Right lung (tissue), 5 donors: Measurements from ENCODE around the gene FAM83C. TPM values are rescaled to one million over a fixed set of nuclear protein-coding genes. Genes with fewer than 3 reads are reported as not detected.
A peak's percentile ranks its signal among the peaks of the same experiment; 100 is the strongest.

Experiments
- DNase-seq, 2 donors: peaks; one replicate each; pipeline ENCODE4 v3.0.0-alpha.2; 2013
- polyA plus RNA-seq, 5 donors: library from polyadenylated mRNA; unstranded; fragments of 120-200 nt; gene quantifications; one replicate each; pipeline versions ENCODE4 v1.2.1 to v1.2.3, GENCODE V29; 2013; ENCODE audit warnings: inconsistent platforms in 1 of 5, low replicate concordance in 1 of 5; ENCODE audit not compliant: insufficient read length in 5 of 5, insufficient read depth in 1 of 5

The FAM83C gene
- polyA plus RNA-seq, 5 donors: 0.05 TPM; not detected in 4

DNA sequence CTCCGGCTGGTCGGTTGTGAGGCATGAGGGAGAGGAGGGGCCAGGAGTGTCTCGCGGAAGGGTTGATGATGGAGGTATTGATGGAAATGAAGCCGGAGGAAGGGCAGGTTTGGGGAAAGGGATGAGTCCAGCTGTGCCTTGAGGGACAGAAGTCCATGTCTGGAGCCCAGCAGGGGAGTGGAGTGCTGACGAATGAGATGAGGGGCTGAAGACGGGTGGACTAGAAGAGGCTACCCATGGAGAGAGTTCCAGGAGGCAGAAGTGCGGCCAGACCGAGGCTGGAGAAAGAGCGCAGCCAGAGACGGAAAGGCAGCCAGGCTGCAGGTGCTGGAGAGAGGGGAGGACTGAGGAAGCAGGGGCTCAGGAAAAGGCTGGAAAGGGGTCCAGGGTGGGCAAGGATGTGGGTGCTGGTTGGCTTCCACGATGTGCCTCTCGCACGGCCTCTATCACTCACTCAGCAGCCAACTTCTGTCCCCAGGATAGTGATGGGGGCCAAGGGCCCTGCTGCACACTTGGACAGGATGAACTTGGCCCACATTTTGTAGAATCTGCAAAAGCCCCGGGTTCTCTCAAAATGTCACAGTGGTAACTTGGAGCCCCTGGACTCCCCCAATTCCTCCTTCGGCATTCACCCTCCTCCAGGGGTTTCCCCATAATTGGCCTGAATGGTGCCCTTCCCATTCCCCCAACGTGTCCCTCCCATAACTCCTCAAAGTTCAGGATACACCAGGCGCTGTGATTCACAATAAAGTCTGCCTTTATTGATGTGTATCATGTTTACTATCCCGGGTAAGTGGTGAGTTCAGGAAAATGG is 7.0 kb downstream of the FAM83C start:
- DNase-seq: no peak

GRCh38 chr20:35284267-35284991 is 7.8 kb downstream of the FAM83C start, which contains the start of gene EIF6:
Gene EIF6 (minus strand): TSS chr20:35284772. CDS start chr20:35284487, 285 bp downstream.
- DNase-seq: peak; percentile 81 to 83

GRCh38 chr20:35283441-35284266 is 8.6 kb downstream of the FAM83C start:
- DNase-seq: no peak

- no peak for DNase-seq
Observed at GRCh38 chr20:35281506-35282101, 10.6 kb downstream of the FAM83C start.

- DNase-seq: no peak
Observed at GRCh38 chr20:35280523-35280922, 11.7 kb downstream of the FAM83C start.

GRCh38 chr20:35279533-35280174 is 12.6 kb downstream of the FAM83C start:
- no peak for DNase-seq

- no peak for DNase-seq
Observed at GRCh38 chr20:35279040-35279439, 13.2 kb downstream of the FAM83C start.

DNA sequence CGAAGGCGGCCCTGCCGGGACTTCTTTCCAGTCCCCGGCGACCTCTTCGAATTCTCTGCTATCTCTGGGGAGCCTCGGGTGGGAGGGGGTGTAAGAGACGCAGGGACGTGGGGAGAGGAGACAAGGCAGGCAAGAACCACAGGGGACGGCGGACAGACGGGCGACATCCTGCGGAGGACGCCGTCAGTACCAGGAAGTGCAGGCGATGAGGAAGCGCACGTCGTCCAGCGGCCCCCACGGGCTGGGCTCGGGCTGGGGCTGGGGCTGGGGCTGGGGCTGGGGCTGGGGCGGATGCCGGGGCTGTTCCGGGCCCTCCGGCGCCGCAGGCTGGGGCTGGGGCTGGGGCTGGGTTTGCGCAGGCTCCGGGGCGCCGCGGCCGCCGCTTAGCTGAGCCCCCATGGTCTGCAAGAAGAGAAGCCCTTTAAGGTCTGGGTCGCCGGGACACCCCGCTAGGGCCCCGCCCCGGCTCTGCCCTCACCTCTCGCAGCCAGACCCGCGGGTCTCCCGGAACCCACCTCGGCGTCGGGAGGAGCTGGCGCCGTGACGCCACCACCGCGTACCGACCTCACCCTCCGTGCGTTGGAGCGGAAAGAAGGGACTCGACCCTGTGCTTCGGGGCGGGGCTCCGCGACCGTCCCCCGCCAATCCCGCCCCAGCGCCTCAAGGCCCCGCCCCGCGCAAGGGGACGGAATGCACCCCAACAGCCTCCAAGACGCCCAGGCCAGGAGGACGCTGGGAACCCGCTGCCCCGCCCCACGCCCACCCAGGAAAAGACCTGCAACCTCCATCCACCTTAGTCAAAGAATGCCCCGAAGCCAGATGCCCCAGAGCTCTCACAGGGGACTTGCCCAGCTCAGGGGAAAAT is 14.5 kb downstream of the FAM83C start, which contains the start of gene MMP24OS:
Gene MMP24OS (minus strand): TSS at position 592 of the 865 bp plus-strand sequence. CDS start 193 bp downstream, at position 399.
- DNase-seq: peak; percentile 84 to 85

GRCh38 chr20:35277127-35277526 is 15.1 kb downstream of the FAM83C start:
- no peak for DNase-seq

GRCh38 chr20:35276408-35276807 is 15.8 kb downstream of the FAM83C start:
- DNase-seq: no peak

- no peak for DNase-seq
Observed at GRCh38 chr20:35275741-35276251, 16.4 kb downstream of the FAM83C start.

GRCh38 chr20:35274172-35275092 is 17.8 kb downstream of the FAM83C start:
- no peak for DNase-seq

GRCh38 chr20:35273449-35274171 is 18.6 kb downstream of the FAM83C start:
- no peak for DNase-seq

- DNase-seq: no peak
Observed at GRCh38 chr20:35271904-35272303, 20.3 kb downstream of the FAM83C start.

GRCh38 chr20:35271073-35271882 is 20.9 kb downstream of the FAM83C start:
- no peak for DNase-seq

DNA sequence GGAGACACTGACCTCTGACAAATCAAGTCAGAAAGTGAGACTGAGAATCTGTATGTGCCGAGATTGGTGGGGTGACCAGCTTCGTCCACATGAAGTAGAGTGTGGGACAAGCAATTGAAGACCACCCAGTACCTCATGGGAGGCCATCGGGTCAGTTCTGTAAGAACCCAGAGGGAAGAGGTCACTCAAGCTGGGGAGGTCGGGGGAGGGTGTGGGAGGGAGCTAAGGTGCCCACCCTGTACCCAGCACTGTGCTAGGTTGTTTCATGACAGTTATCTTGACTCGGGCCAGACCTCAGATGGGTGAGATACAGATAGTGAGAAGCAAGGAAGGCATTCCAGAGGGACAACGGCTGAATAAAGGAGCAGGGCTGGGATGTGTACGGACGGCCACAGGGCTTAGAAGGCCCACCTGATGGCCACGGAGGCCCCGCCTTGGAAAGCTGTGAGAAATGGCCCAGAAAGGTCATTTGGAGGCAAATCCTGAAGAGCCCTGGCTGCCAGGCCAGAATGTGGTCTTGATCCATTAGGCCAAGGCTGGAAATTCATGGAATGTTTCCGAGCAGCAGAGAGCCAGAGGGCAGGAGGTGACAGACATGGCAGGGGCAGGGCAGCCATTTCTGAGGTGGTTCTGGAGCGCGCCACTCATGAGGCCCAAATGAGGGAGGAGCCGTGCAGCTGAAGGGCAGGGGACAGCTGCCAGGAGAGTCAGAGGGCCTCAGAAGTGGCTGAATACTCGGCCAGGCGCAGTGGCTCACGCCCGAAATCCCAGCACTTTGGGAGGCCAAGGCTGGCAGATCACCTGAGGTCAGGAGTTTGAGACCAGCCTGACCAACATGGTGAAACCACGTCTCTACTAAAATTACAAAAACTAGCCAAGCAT is 22.0 kb downstream of the FAM83C start:
- DNase-seq: no peak
